ENCODE data around the gene ZNF565. TPM values are rescaled to one million over a fixed set of nuclear protein-coding genes. Genes with fewer than 3 reads are reported as not detected.

ZNF565 gene
- total RNA-seq, 1 donor from 2014 or later = 5.6 TPM

DNA sequence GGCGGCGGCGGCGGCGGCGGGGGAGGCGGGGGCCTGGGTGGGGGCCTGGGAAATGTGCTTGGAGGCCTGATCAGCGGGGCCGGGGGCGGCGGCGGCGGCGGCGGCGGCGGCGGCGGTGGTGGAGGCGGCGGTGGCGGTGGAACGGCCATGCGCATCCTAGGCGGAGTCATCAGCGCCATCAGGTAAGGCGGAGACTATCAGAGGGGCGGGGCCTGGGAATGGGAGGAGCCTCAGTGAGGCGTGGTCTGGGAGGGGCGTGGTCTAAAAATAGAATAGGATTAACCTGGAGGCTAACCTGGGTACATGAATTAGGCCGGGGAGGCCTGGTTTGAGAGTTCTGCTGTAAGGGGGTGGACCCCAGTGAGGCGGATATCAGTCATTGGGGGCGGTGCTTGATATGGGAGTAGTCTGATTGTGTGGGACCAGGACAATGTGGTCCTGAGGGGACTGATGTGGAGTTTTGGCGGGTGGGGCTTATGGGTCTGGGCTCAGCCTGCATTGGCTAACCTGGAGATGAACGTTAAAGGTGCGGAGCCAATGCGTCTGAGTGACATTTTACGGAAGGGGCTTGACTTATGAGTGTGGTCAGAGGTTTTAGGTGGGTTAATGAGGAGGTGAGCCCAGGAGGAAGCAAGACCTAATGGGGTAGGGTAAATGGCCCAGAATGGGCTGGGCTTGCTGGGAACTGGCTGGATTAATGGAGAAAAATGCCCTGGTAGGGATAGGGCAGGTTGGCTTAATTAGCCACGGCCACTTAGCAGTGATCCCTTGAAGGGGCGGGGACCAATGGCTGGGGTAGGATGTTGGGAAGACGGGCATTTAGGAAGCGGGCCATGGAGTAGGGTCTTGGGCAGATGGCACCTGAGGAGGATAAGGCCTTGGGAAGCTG is 73.2 kb downstream of the ZNF565 start:
- Mint-ChIP-seq H3K9me3 (ENCODE audit: unreplicated experiment) (peaks cover 9% of the 10 kb centered on the region), H3K36me3 (ENCODE audit: unreplicated experiment) (peaks cover 8% of the 10 kb centered on the region), H3K4me1 (ENCODE audit: low read depth, unreplicated experiment) (peaks cover 7% of the 10 kb centered on the region), H3K4me3 (ENCODE audit: unreplicated experiment) (peak overlapping the region; percentile 96), H3K27ac (ENCODE audit: unreplicated experiment) (peak overlapping the region; percentile 59), H3K27me3 (ENCODE audit: unreplicated experiment) (peaks cover 10% of the 10 kb centered on the region)
- TF ChIP-seq CTCF (IDR thresholded peaks at IDR 0.05; ENCODE audit: partially characterized antibody, unreplicated experiment) = no peak
- DNase-seq = peak; percentile 91

GRCh38 chr19:36140304-36141038 is 74.0 kb downstream of the ZNF565 start:
- Mint-ChIP-seq H3K27ac (ENCODE audit: unreplicated experiment) (peak overlapping the region; percentile 91), H3K4me1 (ENCODE audit: low read depth, unreplicated experiment) (peaks cover 7% of the 10 kb centered on the region), H3K4me3 (ENCODE audit: unreplicated experiment) (peak overlapping the region; percentile 98), H3K27me3 (ENCODE audit: unreplicated experiment) (peaks cover 12% of the 10 kb centered on the region), H3K9me3 (ENCODE audit: unreplicated experiment) (peaks cover 10% of the 10 kb centered on the region), H3K36me3 (ENCODE audit: unreplicated experiment) (peaks cover 8% of the 10 kb centered on the region)
- TF ChIP-seq CTCF (IDR thresholded peaks at IDR 0.05; ENCODE audit: partially characterized antibody, unreplicated experiment) = no peak
- peak; percentile 55 for DNase-seq

- Mint-ChIP-seq H3K36me3 (ENCODE audit: unreplicated experiment) (peaks cover 8% of the 10 kb centered on the region), H3K4me1 (ENCODE audit: low read depth, unreplicated experiment) (peaks cover 7% of the 10 kb centered on the region), H3K27ac (ENCODE audit: unreplicated experiment) (peak within 1 kb of the TSS; percentile 91), H3K4me3 (ENCODE audit: unreplicated experiment) (peak within 1 kb of the TSS; percentile 98), H3K9me3 (ENCODE audit: unreplicated experiment) (peaks cover 12% of the 10 kb centered on the region), H3K27me3 (ENCODE audit: unreplicated experiment) (peaks cover 12% of the 10 kb centered on the region)
- DNase-seq = peak; percentile 99
- no peak for TF ChIP-seq CTCF (IDR thresholded peaks at IDR 0.05; ENCODE audit: partially characterized antibody, unreplicated experiment)
These were observed 74.8 kb downstream of the ZNF565 start, which contains the start of gene CAPNS1 for GRCh38 chr19:36139473-36140303. CAPNS1 (plus strand) TSS chr19:36140066; CDS start chr19:36141012, 946 bp downstream.

- Mint-ChIP-seq H3K27me3 (ENCODE audit: unreplicated experiment) (peaks cover 12% of the 10 kb centered on the region), H3K27ac (ENCODE audit: unreplicated experiment) (peak overlapping the region; percentile 73), H3K9me3 (ENCODE audit: unreplicated experiment) (peaks cover 12% of the 10 kb centered on the region), H3K36me3 (ENCODE audit: unreplicated experiment) (peaks cover 8% of the 10 kb centered on the region), H3K4me1 (ENCODE audit: low read depth, unreplicated experiment) (peaks cover 7% of the 10 kb centered on the region), H3K4me3 (ENCODE audit: unreplicated experiment) (peak overlapping the region; percentile 98)
- no peak for DNase-seq
- TF ChIP-seq CTCF (IDR thresholded peaks at IDR 0.05; ENCODE audit: partially characterized antibody, unreplicated experiment) = no peak
These were observed 75.4 kb downstream of the ZNF565 start for GRCh38 chr19:36139120-36139472.

Measured in glutamatergic neuron (in vitro differentiated cells).